GM20000 (cell line): ENCODE data around the gene WLS.

Experiments
- DNase-seq: peaks from one replicate; pipeline ENCODE4 v3.0.0; 2012; ENCODE audit warnings: low spot score
- CTCF ChIP-seq: IDR thresholded peaks from 2 replicates; pipeline ENCODE4 v1.5.1; 2012; ENCODE audit warnings: mild to moderate bottlenecking, control low read depth; ENCODE audit errors: extremely low read depth, missing control alignments

Gene WLS

GRCh38 chr1:68103884-68104554, 128.3 kb downstream of the WLS start:
- no peak for TF ChIP-seq CTCF
- DNase-seq = no peak

- no peak for TF ChIP-seq CTCF
- DNase-seq = no peak
Observed at GRCh38 chr1:68103011-68103545, 129.2 kb downstream of the WLS start.

- DNase-seq = no peak
- TF ChIP-seq CTCF = no peak
Observed at GRCh38 chr1:68101829-68102228, 130.5 kb downstream of the WLS start.

GRCh38 chr1:68100571-68100970, 131.8 kb downstream of the WLS start:
- no peak for TF ChIP-seq CTCF
- DNase-seq = no peak

GRCh38 chr1:68093737-68094136, 138.6 kb downstream of the WLS start:
- no peak for DNase-seq
- TF ChIP-seq CTCF = no peak

- no peak for TF ChIP-seq CTCF
- DNase-seq = no peak
Observed at GRCh38 chr1:68087184-68087583, 145.1 kb downstream of the WLS start.

GRCh38 chr1:68085752-68086151, 146.6 kb downstream of the WLS start:
- TF ChIP-seq CTCF = no peak

More at GRCh38 chr1:68085752-68086151, 146.6 kb downstream of the WLS start:
- DNase-seq = no peak
